NOMO-1 treated with dmso at 0.1 percent for 144 hours (cell line): ENCODE data around the gene GPR4.

Experiments used
- DNase-seq: peaks from one replicate; lab custom pipeline; 2025; ENCODE audit not compliant: unreplicated experiment; lab: John Stamatoyannopoulos, UW

Gene GPR4

DNA sequence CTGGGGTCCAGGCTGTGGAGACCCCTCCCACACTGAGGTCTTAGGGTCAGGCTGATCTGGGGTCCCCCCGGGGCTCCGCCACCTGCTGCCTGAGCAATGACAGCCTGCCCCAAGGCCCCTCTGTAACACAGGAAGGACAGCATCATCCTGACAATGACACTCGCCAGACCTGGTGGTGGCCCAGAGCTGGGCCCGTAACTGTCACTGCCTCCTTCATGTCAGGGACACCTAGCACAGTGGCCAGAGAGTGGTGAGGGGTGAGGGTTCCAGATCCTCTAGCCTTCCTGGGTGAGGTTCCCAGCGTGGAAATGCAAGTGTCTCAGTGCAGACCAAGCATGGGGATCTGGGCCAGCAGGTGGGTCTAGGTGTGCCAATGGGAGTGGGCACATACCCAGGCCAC, 45.2 kb downstream of the GPR4 start:
- DNase-seq: no peak

DNA sequence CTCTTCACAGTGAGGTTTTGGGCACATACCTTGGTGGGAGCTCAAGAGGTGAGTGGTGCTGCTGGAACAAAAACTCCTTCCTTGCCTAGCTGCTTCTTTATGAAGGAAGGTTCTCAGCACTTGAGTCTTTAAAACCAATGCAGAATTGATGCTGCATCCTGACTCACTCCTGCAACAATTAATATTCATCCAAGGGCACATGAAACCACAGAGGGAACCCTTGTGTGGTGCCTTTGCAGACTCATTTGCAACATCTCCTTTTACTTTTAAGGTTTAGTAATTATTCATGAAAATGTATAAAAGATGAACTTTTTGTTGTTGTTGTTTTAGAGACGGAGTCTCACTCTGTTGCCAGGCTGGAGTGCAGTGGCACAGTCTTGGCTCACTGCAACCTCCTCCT, 47.5 kb downstream of the GPR4 start:
- no peak for DNase-seq

DNA sequence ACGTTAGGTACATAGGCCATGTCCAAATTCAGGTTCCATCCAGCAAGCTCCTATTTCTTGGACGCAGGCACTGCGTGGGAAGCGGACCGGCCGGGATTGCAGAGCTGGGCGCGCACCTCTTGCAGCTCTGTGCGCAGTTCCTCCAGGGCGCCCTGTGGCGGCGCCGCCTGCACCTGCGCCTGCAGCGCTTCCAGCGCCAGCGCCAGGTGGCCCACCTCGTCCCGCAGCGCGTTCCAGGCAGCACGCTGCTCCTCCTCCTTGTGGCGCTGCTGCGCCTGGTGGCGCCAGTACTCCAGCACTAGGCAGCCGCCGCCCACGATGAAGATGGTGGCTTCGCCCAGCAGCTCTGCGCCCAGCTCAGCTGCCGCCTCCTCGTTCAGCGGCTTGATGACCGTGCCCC, 48.5 kb downstream of the GPR4 start:
- no peak for DNase-seq

DNA sequence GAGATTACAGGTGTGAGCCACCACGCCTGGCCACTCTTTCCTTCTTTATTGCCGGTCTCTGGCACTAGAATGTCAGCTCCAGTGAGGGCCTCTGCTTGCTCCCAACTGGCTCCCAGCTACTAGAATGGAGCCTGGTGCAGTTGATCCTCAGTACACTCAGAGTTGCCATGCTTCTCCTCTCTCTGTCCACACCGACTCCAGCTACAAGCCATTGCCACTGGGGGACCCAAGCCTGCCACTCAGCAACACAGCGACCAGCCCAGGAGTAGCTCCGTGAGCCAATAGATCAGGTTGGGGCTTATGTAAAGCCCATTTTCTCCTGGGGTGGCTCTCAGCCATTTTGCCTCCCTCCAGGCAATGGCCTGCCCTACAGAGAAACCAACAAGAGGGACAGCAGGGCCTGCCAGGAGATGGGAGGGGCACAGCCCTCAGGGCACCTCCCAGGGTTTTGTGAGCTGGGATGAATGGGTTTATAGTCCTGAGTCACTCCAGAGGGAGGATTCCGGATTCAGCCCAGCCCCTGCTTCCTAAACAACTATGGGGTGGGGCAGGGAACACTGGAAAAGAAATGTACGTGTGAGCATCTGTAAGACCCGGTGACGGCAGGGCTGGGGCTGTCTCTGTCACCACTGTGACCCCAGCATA, 53.9 kb downstream of the GPR4 start:
- DNase-seq: no peak

DNA sequence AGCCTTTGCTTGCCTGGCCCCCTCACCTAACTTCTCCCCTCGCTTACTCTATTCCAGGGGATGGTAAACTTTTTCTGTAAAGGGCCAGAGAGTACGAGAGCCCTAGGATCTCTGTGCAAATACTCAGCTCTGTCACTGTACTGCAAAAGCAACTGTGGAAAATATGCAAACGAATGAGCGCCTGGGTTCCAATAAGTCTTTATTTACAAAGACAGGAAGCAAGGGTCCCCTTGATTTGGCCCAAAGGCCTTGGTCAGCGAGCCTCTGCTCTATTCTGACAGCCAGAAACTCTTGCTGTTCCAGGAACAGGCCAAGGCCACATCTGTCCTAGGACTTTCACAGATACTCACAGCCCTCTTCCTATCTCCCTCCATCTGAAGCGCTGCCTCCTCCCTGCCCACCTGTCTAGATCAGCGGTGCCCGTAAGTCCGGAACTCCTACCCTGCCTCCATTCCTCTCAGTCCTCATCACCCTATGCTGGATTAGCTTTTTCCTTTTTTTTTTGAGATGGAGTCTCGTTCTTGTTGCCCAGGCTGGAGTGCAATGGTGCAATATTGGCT, 54.7 kb downstream of the GPR4 start:
- no peak for DNase-seq

DNA sequence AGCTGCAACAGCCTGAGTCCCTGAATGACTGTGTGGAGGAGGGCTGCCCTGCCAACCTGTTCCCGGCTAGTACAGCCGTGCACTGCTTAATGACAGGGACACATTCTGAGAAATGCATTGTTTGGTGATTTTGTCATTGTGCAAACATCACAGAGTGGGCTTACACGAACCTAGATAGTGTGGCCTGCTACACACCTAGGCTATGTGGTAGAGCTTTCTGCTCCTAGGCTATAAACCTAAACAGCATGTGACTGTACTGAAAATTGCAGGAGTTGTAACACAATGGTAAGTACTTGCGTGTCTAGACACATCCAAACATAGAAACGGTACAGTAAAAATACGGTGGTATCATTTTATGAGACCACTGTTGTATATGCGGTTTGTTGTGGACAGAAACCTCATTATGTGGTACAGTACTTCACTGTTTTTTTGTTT, 59.8 kb downstream of the GPR4 start:
- peak; percentile 18 for DNase-seq
